ENCODE data around the gene BOLA1.

The BOLA1 gene

DNA sequence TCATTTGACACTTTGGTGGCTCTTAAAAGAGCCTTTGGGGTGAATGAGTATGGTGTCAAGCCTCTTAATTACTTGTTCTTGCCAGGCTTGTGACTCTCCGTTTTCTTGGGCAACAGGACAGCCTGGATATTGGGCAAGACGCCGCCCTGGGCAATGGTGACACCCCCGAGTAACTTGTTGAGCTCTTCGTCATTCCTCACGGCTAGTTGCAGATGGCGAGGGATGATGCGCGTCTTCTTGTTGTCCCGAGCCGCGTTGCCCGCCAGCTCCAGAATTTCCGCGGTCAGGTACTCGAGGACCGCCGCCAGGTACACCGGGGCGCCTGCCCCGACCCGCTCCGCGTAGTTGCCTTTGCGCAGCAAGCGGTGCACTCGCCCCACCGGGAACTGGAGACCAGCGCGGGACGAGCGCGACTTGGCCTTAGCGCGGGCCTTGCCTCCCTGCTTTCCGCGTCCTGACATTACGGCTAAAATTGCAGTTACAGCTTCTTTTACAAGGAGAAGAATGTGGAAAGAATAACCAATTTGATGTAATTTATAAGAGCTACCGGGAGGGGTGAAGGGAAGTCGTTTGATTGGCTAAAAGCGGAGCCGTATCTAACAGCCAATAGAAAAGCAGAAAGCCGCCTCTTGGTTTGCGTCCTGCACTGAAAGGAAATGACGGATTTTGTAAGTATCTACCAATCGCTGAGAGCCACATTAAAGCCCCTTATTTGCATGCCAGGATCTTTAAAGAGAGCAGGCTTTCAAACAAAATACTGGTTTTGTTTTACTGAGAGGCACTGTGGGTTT lies 11.7 kb upstream of the BOLA1 start:
- DNase-seq = peak; percentile 91 to 99 (median 94)

DNA sequence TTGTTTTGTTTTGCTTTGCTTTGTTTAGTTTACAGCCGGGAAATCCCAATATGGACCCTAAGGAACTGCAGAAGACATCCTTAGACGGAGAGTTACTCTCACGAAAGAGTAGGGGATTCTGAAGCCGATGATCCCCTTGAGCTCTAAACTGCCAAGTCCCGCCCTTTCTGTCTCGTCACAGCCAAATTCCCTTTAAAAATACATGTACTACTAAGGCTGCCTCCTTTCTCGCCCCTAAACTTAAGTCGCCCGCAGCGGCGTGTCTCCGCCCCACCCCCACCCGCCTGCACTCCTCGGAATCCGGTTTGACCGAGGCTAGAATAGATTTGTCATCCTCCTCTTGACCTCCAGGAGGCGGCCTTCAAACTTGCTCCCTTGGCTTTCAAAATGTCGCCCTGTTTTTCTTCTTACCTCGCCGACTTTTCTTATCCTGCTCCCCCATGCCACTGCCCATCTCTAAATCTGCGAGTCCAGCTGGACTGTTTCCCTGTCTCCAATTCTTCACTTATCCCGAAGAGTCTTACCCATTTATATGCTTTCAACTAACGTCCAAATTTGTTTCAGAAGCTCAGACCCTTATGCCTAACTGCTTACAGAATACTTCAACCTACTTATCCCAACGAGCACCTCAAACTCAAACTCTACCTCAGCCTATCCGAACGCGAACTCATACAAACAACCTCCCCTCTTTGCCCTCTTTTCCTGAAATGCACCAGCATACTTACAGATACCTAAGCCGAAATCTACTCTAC lies 10.9 kb upstream of the BOLA1 start:
- peak; percentile 86 to 91 (median 89) for DNase-seq

DNA sequence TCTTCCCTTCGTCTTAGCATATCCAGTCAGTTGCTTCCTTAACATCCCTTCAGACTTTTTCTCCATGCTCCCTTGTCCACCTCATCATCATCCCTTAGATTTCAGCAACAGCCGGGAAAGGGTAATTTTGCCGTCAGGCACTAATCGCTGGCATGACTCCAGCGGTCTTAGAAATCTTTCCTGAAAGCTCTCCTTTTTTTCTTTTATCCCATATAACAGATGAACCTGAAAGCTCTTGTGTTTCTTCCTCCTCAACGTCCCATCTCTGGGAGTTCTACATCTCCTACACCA lies 10.4 kb upstream of the BOLA1 start:
- DNase-seq = peak in 1 of 4 experiments; percentile 8

DNA sequence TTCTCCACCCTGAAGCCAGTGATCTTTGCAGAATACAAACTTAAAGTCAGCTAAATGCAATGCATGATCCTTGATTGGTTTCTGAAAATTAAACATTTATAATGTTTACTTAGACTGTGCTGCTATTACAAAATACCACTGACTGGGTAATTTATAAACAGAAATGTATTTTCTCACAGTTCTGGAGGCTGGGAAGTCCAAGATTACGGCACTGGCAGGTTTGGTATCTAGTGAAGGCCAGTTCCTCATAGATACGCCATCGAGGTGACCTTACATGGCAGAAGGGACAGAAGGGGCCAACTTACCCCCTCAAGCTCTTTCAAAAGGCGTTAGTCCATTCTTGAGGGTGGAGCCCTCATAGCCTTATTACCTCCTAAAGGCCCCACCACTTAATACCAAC lies 2.8 kb upstream of the BOLA1 start:
- DNase-seq = no peak

DNA sequence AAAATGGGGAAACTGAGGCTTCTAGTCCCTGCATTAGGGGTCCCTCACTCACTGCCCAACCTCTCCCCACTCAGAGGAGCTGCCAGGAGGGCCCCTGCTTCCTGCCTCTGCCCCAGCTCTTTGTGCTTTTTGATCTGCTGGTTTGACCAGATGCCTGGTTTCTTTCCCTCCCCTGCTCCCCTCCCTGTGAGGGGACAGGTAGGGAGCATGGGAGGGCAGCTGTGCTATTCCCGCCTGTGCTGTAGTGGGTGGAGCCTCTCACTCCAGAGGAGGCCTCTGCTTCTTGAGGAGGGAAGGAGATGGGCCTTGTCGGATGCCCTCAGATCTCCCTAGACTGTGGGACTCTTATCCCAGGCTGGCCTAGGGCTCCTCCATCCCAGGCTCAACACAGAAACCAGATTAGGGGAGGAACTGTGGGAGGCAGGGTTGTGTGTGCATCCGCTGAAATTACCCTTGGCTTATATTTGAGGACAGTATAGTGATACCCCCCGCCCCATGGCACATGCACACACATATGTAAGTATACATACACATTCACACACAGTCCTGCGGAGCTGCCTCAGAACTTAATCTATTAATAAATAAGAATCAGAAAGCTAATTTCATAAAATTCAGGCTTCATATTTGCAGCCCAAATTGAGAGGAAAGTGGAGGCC lies 4.6 kb downstream of the BOLA1 start:
- DNase-seq = no peak

DNA sequence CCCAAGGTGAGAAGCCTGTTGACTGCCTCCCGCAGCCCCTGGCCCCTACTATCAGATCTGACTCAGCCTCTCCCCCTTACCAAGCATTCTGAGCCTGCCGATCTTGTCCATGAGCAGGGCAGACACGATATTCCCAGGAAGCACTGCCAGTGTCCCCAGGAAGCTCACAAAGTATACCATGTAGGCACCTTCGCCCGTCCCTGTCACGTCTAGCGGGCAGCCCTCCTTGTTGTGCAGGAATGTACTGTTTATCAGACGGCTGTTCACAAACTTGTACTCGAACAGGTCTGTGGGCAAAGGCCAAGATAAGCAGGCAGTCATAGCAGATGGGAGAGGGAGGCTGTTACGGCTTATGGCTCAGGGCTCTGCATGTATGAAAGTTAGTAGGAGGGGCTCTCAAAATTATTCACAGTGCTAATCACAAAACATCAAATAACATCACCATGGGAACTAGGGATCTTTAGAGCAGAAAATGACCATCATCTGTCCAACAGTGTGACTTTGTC lies 7.3 kb downstream of the BOLA1 start:
- no peak for DNase-seq

DNA sequence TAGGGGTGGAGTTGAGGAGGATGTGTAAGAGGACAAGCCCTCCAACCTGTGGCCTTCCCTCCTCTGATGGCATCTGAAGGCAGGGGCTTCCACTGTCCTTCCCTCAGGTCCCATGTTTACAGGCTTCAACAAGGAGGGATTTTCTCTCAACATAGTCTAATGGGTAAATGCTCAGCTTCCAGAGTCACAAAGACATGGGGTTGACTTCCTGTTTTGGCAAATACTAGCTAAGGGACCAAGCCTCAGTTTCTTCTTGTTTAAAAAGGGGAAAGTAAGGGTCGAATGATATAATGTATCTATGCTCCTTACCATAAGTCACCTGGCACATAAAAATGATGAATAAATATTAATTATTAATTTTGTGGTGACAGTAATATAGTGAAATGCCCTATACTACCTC lies 15.2 kb downstream of the BOLA1 start:
- DNase-seq = no peak

DNA sequence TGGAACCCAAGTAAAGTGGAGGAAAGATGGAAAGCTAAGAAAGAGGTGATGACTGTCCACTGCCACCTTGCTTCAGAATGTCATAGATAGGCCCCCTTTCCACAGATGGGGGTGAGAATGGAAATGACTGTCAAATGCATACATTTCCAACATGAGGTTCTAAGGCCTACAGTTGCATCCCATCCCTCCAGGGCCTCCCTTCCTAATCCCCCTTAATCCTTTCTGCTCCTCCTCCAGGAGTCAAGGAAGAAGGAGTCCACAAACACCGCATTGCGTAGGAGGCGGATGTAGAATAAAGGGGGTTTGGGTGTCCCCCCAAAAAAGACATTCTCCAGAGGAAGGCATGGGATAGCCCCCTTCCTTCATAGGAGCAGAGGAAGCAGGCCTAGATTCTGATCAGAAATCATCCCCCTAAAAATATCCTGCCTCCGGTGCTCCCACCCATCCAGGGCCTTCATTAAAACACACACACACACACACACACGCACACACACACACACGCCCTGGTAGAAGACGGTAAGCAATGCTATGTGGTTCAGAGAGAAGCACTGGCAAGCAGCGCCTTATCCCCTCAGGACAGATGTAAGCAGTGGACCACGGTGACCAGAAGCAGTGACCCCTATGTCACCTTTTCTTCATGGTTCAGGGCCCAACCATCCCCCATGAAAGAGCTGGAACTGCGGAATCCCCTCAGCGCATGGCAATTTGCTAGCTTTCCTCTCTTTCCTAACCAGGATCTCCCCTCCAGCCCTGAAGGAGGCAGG lies 16.2 kb downstream of the BOLA1 start:
- no peak for DNase-seq

DNA sequence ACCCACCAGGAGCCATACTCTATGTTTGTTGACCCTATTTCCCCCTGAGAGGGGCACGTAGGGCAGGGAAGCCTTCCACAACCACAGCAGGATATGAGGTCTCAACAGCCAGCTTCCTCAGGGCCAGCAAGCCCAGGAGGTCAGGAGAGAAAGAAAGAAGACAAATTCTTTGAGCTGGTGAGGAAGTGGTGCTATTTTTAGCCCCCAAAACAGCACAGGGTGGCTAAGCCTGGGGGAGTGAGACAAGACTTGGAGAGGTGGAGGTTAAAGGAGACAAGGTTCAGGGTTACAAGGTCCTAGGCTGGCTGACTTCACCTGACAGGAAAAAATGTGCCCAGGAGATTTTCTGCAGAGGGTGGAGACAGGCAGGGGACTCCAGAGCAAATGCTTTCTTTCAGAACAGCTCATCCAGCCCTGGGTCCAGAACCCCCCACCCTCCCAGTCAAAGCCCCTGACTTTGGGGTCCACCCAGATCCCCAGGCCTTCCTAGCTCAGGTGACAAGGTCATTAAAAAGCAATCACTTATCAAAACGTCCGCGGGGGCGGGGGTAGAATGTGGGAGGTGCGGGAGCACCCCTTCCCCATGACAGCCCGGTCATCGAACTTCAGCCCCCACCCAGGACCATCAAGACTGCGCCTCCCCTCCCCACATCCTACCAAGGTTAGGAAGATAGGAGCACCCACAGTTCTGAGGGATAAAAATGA lies 17.0 kb downstream of the BOLA1 start:
- DNase-seq = peak in 3 of 4 experiments; percentile 15 to 32 (median 25)

DNA sequence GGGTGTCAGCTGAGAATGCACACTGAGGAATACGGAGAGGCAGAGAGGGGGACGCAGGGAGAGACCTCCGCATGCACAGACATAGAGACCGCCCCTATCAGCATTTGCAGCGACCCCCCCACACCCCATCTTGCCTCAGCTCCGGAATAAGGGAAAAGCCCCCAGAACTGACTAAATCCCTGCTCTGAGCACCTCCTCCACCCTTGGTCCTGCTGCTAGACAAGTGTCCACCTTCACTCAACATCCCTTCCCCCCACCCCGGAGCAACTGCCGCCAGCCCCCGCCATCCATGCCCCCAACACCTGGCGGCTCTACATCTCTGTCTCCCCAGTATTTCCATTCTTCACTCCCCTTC lies 17.5 kb downstream of the BOLA1 start:
- DNase-seq = no peak

DNA sequence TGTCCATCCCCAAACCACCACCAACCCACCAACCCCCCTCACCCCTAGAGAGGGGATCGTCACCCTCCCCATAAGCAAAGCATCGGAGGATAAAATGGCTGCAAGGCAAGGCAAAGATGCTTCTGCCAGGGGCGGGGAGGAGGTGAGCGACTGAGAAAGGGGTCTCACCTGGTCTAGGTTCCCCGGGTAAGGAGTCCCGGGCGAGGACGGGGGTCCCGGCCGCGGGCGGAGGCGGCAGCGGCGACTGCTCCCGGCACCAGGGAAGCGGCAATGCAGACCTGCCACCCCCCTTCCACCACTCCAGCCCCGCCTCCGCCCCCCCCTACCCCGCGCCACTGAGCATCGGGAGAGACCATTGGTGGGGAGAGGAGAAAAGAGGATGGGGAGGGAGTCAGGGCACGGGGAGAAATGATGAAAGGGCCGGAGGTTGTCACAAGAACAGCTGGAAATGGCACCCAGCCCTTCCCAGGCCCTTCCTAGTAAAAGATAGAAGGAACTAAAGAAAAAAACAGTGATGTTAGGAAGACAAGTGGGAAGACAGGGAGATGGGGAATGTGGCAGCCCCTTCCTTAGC lies 18.3 kb downstream of the BOLA1 start, which contains the start of gene SV2A:
Gene SV2A, minus strand, starts transcription at position 274 of the 574 bp plus-strand sequence. CDS start 4,004 bp downstream, outside the sequence.
- peak in 2 of 4 experiments; percentile 11 to 13 for DNase-seq

DNA sequence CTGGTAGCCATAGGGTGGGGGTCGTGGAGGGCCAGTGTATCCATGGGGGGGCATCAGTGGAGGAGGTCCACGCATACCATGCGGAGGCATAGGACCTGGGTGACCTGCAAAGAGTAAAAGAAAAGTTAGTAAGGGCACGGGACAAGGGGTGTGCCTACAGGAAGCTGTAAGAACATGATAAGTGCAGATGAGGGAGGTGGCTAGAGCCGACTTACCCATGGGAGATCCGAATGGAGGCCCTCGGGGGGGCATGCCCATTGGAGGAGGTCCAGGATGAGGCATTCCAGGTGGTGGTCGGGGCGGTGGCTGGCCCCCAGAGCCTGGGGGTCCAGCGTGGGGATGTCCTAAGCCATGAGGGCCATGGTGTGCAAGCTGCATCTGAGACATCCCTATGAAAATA lies 24.3 kb downstream of the BOLA1 start:
- no peak for DNase-seq

DNA sequence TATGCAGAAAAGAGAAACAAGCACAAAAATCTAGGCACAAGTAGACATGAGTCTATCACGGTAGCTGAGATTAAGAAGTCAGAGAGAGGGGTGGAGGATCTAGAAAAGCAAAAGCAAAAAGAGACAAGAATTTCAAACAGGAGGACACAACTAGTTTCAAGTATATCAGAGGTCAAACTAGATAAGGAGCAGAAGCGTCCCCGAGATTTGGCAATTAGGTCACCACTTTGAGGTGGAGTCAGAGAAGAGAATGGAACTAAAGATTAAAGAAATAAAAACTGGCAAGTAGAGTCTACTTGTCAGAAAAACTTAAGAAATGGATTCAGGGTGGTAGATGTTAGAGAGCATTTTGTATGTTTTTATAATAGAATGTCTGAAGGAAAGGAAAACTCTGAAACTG lies 26.0 kb downstream of the BOLA1 start:
- no peak for DNase-seq

DNA sequence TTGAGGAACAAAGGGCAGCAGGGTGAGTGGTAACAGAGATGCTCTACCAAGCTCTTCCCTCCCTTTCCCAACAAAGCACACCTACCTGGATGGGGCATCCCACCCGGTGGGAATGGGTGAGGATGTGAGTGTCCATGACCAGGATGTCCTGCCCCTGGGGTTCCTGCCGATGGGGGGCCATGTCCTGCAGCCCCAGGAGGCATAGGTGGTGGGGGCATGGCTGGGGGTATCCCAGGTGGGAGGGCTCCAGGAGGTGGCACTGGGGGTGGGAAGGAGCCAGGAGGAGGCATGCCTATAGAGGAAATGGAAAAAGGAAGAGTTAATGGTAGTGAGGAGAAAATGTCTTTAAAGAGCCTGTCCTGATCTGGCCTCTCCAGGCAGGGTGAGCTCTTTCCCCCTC lies 26.4 kb downstream of the BOLA1 start:
- no peak for DNase-seq

DNA sequence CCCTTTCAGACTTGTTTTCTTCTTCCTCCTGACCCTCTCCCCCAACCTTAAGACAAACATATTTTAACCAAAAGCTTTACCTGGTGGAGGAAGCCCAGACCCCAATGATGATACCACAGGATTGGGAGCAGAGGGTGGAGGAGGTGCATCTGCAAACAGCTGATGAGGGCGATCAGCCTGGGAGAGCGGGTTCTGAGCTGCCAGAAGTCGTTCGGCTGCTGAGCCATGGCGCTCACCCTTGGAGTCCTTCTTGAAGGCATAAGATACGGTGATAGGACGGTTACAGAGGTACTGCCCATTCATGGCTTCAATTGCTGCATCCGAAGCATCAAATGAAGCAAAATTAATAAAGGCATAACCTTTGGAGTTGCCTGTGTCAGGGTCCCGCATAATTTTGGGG lies 26.9 kb downstream of the BOLA1 start:
- DNase-seq = no peak

DNA sequence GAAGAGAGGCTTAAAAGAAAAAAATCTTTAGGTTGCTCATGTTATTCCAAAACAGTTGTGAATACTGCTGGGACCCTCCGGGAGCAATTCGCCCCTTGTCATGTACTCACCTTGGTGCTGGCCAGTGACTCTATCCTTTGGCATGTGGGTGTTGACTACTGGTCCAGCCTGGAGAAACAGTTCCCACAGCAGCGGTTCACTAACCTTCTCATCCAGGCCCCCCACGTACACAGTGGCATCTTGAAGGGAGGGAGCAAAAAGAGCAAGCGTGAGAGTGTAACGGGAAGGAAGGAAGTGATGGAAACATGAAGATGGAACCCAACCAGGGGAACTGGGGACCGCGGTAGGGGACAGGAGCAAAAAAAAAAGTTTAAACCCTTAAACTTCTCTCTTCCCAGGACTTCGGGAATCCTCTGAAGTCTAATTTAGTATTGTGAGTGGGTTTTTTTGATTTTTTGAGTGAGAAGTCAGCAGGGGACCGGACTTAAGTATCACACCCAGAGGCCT lies 27.7 kb downstream of the BOLA1 start:
- DNase-seq = no peak

DNA sequence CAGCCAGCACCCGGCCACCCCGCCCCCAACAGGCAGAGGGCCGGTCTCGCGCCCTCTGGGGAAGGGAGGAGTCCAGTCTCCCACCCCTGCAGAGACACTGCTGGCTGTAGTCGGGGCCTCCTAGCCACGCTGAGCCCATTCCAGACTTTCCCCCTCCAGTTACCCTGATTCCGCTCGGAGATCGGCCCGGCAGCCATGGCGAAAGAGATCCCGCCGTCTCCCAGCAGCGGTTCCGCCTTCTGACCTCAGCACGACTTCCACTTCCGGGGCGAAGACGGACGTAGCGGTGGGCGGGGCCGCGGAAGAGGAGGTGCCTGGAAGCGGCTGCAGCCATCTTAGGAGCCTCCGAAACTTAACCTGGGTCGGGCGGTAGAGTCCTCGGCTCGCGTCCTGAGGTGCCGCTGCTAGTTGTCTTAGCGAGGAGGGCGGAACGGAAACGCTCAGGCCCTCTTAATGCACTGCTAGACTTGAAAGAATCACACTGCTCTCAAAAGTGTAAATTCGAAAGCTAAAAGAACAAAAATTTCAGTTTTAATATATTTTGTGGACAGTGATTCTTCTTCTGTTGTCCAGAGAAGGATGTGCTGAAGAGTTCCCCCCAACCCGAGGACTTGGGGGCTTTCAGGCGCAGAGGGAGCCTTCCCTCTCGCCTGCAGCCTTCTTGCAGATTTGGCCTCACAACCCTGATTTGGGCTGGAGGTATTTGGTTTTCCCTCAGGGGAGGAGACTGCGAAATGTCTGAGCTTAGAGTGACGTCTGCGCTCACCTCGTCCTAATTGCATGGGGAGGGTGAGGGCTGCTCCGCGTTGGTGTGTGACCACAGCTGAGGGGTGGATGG lies 28.4 kb downstream of the BOLA1 start, which contains the start of gene SF3B4:
Gene SF3B4, minus strand, starts transcription at position 241 of the 838 bp plus-strand sequence. Its CDS starts 44 bp downstream, at position 197.
- DNase-seq = peak; percentile 95 to 98 (median 98)

DNA sequence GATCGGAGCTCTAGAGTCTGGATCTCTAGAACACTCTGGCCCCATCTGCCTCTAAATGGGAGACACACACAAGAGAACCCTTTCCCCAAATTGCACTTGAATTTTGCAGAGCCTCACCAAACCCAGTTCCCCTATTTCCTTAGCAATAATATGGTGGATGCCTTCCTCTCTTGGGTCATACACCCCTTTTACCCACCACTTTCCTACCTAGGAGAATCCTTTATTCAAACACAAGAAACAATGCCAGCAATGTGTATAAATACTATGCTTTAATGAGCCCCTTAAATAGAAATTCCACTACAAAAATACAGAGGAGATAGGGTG lies 29.0 kb downstream of the BOLA1 start:
- DNase-seq = peak in 2 of 4 experiments; percentile 53 to 58

DNA sequence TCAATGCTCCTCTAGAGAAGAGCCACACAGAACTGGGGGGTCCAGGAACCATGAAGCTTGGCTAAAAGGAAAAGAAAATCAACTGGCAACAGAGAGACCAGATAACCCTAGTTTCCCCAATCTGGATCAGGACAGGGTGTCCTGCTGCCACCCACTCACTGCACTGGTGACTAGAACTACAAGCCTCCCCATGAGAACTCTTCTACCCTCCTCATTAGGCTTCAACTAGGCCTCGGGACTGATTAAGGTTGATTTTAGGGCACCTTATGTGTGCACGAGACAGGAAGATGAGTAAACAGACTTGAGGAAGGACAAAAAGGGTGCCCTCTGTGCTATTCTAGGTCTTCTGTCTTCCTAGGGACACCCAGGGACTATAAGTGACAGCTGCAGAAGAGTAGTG lies 30.5 kb downstream of the BOLA1 start:
- peak; percentile 39 to 67 (median 62) for DNase-seq

DNA sequence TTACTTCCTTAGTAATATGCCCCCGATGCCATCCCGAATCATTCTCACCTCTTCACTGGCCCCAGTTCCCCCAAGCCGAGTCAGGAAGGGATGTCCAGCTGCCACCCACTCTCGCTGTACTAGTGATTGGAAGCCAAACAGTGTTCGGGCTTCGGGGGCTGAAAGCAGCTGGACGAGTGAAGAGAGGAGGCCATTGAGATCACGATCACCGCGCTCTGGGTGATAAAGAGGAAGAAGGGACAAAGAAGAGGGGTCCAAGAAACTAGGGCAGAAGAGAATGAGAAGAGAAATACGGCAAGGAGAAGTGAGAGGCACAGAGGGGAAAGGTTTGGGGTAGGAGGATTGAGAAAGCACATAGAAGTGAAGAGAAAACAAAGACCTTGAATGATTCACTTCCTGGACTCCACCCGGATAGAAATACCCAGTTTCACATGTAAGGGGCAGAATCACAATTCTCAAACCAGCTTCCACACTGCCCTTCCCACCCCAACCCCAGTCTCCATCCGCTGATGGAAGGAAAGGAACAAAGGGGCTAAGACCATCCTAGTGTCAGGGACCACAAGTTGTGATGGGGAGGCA lies 31.9 kb downstream of the BOLA1 start:
- peak in 3 of 4 experiments; percentile 32 to 38 (median 34) for DNase-seq

Measured in suppressor macrophage (primary cell).